HG03469 (cell line): ENCODE measurements around the gene RBM26.
A peak's percentile ranks its signal among the peaks of the same experiment; 100 is the strongest.

ENCODE experiments used
- ATAC-seq: cut with Tn5 transposase; IDR thresholded peaks from one replicate; pipeline ENCODE4 v1.9.1; 2021; ENCODE audit warnings: mild to moderate bottlenecking, moderate library complexity, moderate number of reproducible peaks; ENCODE audit not compliant: unreplicated experiment

Gene RBM26

GRCh38 chr13:79349011-79349410 is 57.0 kb downstream of the RBM26 start:
- ATAC-seq, result no peak

- no peak for ATAC-seq
These were observed 59.6 kb downstream of the RBM26 start for GRCh38 chr13:79346300-79346914.

DNA sequence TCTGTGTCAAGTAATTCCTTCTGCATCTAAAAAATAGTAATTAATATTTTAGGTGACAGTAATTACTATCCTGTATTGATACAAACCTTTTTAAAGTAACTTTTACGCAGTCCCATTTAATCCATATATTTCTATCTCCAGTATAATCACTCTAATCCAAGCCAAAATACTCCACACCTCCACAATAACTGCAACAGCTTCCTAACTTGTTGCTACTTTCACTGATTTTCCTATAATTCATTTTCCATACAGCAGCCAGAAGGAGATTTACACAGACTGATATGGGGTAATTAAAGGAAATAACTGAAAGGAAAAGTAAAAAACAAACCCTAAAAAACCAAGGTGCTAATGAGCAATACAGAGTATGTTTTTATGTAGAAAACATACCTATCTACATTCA is 64.9 kb downstream of the RBM26 start:
- ATAC-seq, result no peak

DNA sequence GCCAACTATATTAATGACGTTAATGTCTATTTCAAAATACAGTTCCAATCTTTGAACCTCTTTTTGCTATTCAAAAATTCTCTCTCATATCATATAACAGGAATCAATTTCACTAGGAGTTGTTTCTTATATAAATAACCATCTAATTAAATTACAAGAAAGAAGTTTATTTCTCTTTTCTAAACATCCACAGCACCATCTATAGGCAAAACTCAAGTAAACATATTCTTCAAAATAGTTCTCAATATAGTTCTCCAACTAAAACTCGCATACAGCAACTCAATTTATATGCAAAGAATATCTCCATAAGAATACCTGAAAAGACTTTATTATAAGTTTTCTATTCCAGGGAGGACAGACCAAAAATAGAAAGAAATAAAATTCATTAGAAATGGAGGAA is 65.6 kb downstream of the RBM26 start:
- ATAC-seq, result no peak

DNA sequence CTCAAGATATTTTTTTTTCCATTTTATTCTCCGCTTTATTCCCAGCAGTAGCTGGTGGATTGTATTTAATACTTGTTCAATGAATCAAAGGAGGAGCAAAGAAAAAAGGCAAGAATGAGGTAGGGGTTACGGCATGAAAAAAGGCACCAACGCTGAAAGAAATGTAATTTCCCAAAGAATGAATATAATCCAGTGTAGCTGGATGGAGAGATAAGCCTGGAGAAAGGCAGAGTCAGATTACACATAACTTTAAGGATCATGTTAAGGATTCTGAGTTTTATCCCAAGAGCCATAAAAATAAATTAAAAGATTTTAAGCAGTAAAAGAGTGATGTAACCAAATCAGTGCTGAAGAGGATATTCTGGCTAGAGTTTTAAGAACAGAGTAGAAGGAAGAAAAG is 67.7 kb downstream of the RBM26 start:
- ATAC-seq, result no peak

GRCh38 chr13:79336966-79337365 is 69.1 kb downstream of the RBM26 start:
- no peak for ATAC-seq

- no peak for ATAC-seq
These were observed 77.5 kb downstream of the RBM26 start for GRCh38 chr13:79328510-79328909.

- no peak for ATAC-seq
These were observed 85.6 kb downstream of the RBM26 start for GRCh38 chr13:79320433-79320832.

DNA sequence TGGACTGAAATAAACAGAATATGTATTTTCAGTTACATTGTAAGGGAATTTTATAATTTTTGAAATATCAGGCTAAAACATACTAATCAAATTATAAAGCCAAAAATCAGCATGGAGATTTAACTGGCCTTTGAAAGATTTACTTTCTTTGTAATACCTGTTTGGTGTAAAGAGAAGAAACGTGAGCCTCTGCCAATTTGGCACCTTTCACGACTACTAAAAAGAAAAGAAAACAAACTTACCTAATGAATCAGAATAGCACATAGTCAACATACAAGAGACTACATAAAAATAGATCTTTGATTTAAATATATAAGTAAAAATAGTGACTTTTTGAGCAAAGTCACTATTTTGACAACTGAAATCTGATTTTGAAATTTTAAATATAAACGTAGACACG is 87.4 kb downstream of the RBM26 start:
- no peak for ATAC-seq

DNA sequence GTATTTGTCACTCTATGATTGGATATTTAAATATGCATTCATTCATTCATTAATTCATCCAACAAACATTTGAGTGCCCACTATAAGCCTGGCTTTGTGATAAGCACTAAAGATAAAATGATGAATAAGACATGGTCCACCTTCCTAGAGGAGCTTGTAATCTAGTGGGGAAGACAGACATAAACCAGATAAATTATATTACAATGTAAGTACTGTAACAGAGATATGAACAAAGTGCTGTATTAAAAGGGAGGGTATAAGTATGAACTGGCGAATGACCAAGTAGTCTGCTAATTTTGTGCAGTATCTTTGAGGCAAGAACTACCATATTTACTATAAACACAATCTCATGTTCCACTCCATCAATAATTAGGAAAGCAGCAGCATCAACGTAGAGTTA is 88.2 kb downstream of the RBM26 start:
- no peak for ATAC-seq

DNA sequence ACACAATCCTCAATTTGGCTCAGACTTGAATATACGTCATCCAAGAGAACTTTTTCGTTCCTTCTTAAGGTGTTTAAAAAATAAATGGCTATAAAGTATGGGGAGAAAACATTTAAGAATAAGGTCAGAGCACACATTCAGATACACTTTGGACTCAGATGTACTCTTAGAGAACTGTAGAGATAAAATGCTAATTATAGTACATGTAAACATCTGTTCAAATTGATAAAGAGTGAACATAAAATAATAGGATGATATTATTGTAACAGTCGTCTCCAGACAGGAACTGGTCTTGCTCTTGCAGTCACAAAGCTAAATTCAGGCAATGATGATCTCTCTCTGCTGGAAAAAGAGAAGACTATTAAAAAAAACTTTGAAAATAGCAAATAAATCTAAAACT is 91.4 kb downstream of the RBM26 start:
- ATAC-seq, result no peak

- no peak for ATAC-seq
These were observed 93.7 kb downstream of the RBM26 start for GRCh38 chr13:79312340-79312855.

DNA sequence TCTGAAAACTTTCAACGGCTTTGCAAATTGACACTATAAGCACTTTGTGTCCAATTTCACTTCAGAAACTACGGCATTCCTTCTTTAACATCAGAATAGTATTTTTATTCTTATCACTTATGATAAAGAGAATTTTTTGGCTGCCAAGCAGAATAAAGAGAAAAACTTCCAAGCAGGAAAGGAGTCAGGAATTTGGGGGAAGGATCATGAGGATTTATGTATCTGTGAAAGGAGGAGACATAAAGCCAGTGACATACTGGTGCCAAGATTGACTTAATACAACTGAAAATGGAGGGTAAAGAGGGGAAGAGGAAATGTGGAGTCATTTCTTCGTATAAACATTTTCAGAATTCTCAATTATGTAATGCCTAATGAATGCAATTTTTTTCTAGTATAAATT is 94.7 kb downstream of the RBM26 start:
- ATAC-seq, result no peak

GRCh38 chr13:79309690-79310089 is 96.4 kb downstream of the RBM26 start:
- no peak for ATAC-seq

DNA sequence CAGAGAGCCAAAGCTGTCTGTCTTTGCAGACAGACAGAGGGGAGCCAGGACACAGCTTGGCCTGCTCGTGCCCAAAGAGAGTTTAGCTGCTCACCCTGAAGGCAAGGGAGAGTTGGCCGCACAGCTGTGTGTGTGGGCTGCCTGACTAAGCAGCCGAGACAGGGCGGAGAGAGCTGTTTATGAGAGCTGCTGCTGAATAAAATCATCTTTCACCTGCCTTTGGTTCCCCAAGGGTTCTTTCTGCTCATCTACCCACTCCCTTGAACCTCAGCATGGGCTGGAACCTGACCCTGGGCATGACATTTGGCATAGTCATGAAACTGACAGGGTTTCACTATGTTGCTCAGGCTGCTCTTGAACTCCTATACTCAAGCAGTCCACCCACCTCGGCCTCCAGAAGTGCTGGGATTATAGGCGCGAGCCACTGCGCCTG is 98.2 kb downstream of the RBM26 start:
- peak; percentile 62 for ATAC-seq

DNA sequence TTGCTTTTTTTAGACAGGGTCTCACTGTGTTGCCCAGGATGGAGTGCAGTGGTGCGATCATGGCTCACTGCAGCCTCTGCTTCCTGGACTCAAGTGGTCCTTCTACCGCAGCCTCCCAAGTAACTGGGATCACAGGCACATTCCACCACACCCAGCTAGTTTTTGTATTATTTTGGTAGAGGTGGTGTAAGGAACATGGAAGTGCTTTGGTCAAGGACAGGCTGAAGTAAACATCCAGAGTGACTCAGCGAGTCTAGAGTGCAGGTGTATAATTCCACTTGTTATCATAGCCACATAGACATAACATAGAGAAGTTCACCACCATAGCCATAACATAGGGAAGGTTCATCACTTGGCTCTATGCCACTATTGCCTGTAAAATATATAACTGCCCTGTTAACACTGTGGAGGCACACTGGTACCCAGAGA is 98.6 kb downstream of the RBM26 start:
- peak; percentile 21 for ATAC-seq

- no peak for ATAC-seq
These were observed 99.4 kb downstream of the RBM26 start for GRCh38 chr13:79306650-79307049.

- ATAC-seq, result no peak
These were observed 108.9 kb downstream of the RBM26 start for GRCh38 chr13:79297128-79297527.

DNA sequence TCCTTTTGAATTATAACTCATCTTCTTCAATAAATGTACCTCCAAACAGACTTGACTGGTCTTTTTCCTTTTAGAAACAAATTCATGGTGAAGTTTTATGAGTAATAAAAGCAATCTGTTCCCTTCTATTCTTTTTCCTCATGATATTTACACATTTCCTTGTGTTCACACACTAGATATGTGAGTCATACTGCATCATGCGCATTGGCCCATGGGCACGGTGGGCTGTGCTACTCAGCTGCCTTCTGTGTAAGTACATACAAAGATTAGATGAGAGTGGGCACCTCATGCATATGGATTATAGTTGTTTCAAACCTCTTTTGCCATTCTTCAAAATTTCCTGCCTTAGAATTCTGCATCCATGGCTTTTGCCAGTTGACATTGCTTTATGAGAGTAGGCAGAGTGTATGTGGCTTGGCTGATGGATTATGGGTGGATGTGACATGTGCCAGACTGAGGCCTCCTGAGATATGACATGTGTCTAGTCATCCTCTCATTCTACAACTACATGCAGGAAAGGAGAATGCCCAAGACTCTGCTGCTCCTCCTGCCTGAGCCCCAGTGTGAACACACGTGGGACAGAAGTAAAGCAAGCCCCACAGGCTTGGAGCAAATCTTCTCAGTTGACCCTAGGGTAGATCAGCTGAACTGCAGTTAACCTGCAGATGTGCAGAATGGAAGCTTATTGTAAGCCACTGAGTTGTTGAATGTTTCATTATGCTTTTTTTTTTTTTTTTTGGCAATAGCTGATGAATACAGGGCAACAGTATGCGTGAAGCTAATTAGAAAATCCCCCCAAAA is 109.9 kb downstream of the RBM26 start:
- ATAC-seq, result no peak

- ATAC-seq, result no peak
These were observed 115.3 kb downstream of the RBM26 start for GRCh38 chr13:79290595-79291244.

DNA sequence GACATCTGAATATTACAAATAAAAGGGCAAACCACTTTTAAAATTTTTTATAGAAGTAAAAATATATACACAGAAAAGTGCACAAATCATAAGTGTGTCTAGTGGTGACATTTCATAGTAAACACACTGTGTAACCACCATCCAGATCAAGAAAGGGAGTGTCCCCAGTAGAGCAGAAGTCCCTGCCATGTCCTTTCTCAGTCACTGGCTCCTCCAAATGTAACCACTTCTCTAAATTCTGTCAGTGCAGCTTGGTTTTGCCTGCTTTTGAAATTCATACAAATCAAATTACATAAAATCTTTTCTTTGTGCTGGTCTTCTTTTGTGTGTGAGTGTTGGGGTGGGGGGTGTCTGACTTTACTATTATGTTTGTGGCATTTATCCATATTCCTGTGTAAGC is 116.5 kb downstream of the RBM26 start:
- ATAC-seq, result no peak
